HL-60/S4 treated with phorbol 12-myristate 13-acetate at 8.2 ng/mL for 4 days and 3 days (cell line): ENCODE results near the gene FBLN5.
"Not testable (repeated sequence)": the region's sequence is repeated elsewhere in the genome, so short reads cannot be mapped to it uniquely, and the experiment has no call there.

Source experiments
- in situ Hi-C: fragments of 300-500 bp; cut with MboI; formaldehyde crosslinking; loops from 2 replicates; pipeline ENCODE4 v1.15.0; 2022; ENCODE audit warnings: low sequenced_read_pairs

The FBLN5 gene

GRCh38 chr14:91888641-91889476 lies 58.6 kb downstream of the FBLN5 start:
- in situ Hi-C loops, result no loop called here

GRCh38 chr14:91886961-91887360 lies 60.5 kb downstream of the FBLN5 start:
- in situ Hi-C loops, result no loop called here

- in situ Hi-C loops, result no loop called here
Measured at GRCh38 chr14:91885839-91886238, 61.7 kb downstream of the FBLN5 start.

GRCh38 chr14:91885113-91885712 lies 62.3 kb downstream of the FBLN5 start:
- in situ Hi-C loops, result no loop called here

GRCh38 chr14:91884664-91885063 lies 62.8 kb downstream of the FBLN5 start:
- in situ Hi-C loops, result no loop called here

- in situ Hi-C loops, result no loop called here
Measured at GRCh38 chr14:91883753-91884152, 63.7 kb downstream of the FBLN5 start.

GRCh38 chr14:91882776-91883175 lies 64.7 kb downstream of the FBLN5 start:
- in situ Hi-C loops, result no loop called here

- in situ Hi-C loops, result no loop called here
Measured at GRCh38 chr14:91882369-91882768, 65.1 kb downstream of the FBLN5 start.

- in situ Hi-C loops, result no loop called here
Measured at GRCh38 chr14:91879196-91879595, 68.3 kb downstream of the FBLN5 start.

GRCh38 chr14:91878274-91878673 lies 69.2 kb downstream of the FBLN5 start:
- in situ Hi-C loops, result no loop called here

- in situ Hi-C loops, result no loop called here
Measured at GRCh38 chr14:91877376-91877915, 70.0 kb downstream of the FBLN5 start.

GRCh38 chr14:91876492-91876891 lies 71.0 kb downstream of the FBLN5 start:
- in situ Hi-C loops, result no loop called here

GRCh38 chr14:91875525-91876286 lies 71.8 kb downstream of the FBLN5 start:
- in situ Hi-C loops, result no loop called here

- in situ Hi-C loops, result no loop called here
Measured at GRCh38 chr14:91873471-91874415, 73.8 kb downstream of the FBLN5 start.

GRCh38 chr14:91872517-91873470 lies 74.7 kb downstream of the FBLN5 start:
- in situ Hi-C loops, result no loop called here

- in situ Hi-C loops, result no loop called here
Measured at GRCh38 chr14:91872011-91872501, 75.4 kb downstream of the FBLN5 start.

- in situ Hi-C loops, result not testable (repeated sequence)
Measured at GRCh38 chr14:91871401-91871800, 76.1 kb downstream of the FBLN5 start.

- in situ Hi-C loops, result no loop called here
Measured at GRCh38 chr14:91870890-91871289, 76.6 kb downstream of the FBLN5 start.

- in situ Hi-C loops, result no loop called here
Measured at GRCh38 chr14:91870001-91870400, 77.5 kb downstream of the FBLN5 start.
